BLaER1 (cell line): ENCODE results near the gene TMEM39B.
"Not testable (repeated sequence)": the region's sequence is repeated elsewhere in the genome, so short reads cannot be mapped to it uniquely, and the experiment has no call there.

Experiments
- H3K27ac ChIP-seq: shearing (Covaris generic); formaldehyde crosslinking; 2 replicates; pipeline ENCODE4 v1.8.1; 2022
- H3K27me3 ChIP-seq: shearing (Covaris generic); formaldehyde crosslinking; 2 replicates; pipeline ENCODE4 v1.8.1; 2022
- H3K36me3 ChIP-seq: shearing (Covaris generic); formaldehyde crosslinking; 2 replicates; pipeline ENCODE4 v1.8.1; 2022
- H3K4me1 ChIP-seq: shearing (Covaris generic); formaldehyde crosslinking; 2 replicates; pipeline ENCODE4 v1.8.1; 2022
- H3K4me2 ChIP-seq: shearing (Covaris generic); formaldehyde crosslinking; 2 replicates; pipeline ENCODE4 v1.8.1; 2022
- H3K4me3 ChIP-seq: shearing (Covaris generic); formaldehyde crosslinking; 2 replicates; pipeline ENCODE4 v1.8.1; 2022
- H3K9ac ChIP-seq: shearing (Covaris generic); formaldehyde crosslinking; 2 replicates; pipeline ENCODE4 v1.8.1; 2022
- H3K9me3 ChIP-seq: shearing (Covaris generic); formaldehyde crosslinking; 2 replicates; pipeline ENCODE4 v1.8.1; 2022
- H4K20me1 ChIP-seq: shearing (Covaris generic); formaldehyde crosslinking; 2 replicates; pipeline ENCODE4 v1.8.1; 2022
- Cebpa-rat ChIP-seq: shearing (Covaris generic); IDR thresholded peaks from 2 replicates; pipeline ENCODE4 v1.8.1; 2022

Gene TMEM39B

GRCh38 chr1:32066489-32066873 is 6.3 kb upstream of the TMEM39B start:
- no peak overlapping the region for H3K4me3 ChIP-seq
- no peaks in the 10 kb centered on the region for H3K27me3 ChIP-seq
- H3K4me2 ChIP-seq: peak overlapping the region; percentile 71
- peak; percentile 68 for TF ChIP-seq Cebpa-rat
- no peak overlapping the region for H3K9ac ChIP-seq
- no peaks in the 10 kb centered on the region for H3K9me3 ChIP-seq
- H3K27ac ChIP-seq: peak overlapping the region; percentile 32; the same call in 1 of the 2 replicates
- peaks cover 97% of the 10 kb centered on the region for H3K4me1 ChIP-seq
- H4K20me1 ChIP-seq: peaks cover 29% of the 10 kb centered on the region
- peaks cover 21% of the 10 kb centered on the region for H3K36me3 ChIP-seq

GRCh38 chr1:32068957-32069588 is 3.7 kb upstream of the TMEM39B start:
- Histone ChIP-seq H3K9me3 (no peaks in the 10 kb centered on the region), H3K27ac (peak overlapping the region; percentile 36; the same call in 1 of the 2 replicates), H3K36me3 (peaks cover 10% of the 10 kb centered on the region), H4K20me1 (peaks cover 17% of the 10 kb centered on the region), H3K9ac (peak overlapping the region; percentile 5; the same call in 1 of the 2 replicates), H3K4me2 (peak overlapping the region; percentile 69), H3K4me1 (peaks cover 88% of the 10 kb centered on the region), H3K27me3 (no peaks in the 10 kb centered on the region), H3K4me3 (no peak overlapping the region)
- TF ChIP-seq Cebpa-rat: no peak

GRCh38 chr1:32071758-32072621 is 749 bp upstream of the TMEM39B start:
- peak overlapping the region; percentile 90 for H3K9ac ChIP-seq
- TF ChIP-seq Cebpa-rat: no peak
- no peaks in the 10 kb centered on the region for H3K9me3 ChIP-seq
- H3K4me3 ChIP-seq: peak overlapping the region; percentile 77
- no peaks in the 10 kb centered on the region for H3K27me3 ChIP-seq
- peak overlapping the region; percentile 96 for H3K4me2 ChIP-seq
- H3K4me1 ChIP-seq: peaks cover 83% of the 10 kb centered on the region
- H3K27ac ChIP-seq: peak overlapping the region; percentile 95
- H3K36me3 ChIP-seq: peaks cover 28% of the 10 kb centered on the region
- peaks cover 34% of the 10 kb centered on the region for H4K20me1 ChIP-seq

- H3K4me3 ChIP-seq: peak overlapping the region; percentile 77
- peak overlapping the region; percentile 95 for H3K27ac ChIP-seq
- no peak for TF ChIP-seq Cebpa-rat
Observed at GRCh38 chr1:32073299-32074229, 825 bp downstream of the TMEM39B start.

GRCh38 chr1:32074841-32075240 is 2.1 kb downstream of the TMEM39B start:
- no peak for TF ChIP-seq Cebpa-rat
- peaks cover 56% of the 10 kb centered on the region for H3K36me3 ChIP-seq
- peaks cover 39% of the 10 kb centered on the region for H4K20me1 ChIP-seq
- H3K4me1 ChIP-seq: peaks cover 55% of the 10 kb centered on the region
- no peaks in the 10 kb centered on the region for H3K27me3 ChIP-seq
- no peaks in the 10 kb centered on the region for H3K9me3 ChIP-seq
- H3K4me2 ChIP-seq: 0 out of 2 replicates have a peak overlapping the region, but pooled peaks have one; percentile 76
- 0 out of 2 replicates have a peak overlapping the region, but pooled peaks have one; percentile 5 for H3K27ac ChIP-seq
- no peak overlapping the region for H3K4me3 ChIP-seq
- no peak overlapping the region for H3K9ac ChIP-seq

More at GRCh38 chr1:32073299-32074229, 825 bp downstream of the TMEM39B start:
- Histone ChIP-seq H3K4me1 (peaks cover 68% of the 10 kb centered on the region), H3K9me3 (no peaks in the 10 kb centered on the region), H3K9ac (peak overlapping the region; percentile 90; the same call in 1 of the 2 replicates), H4K20me1 (peaks cover 39% of the 10 kb centered on the region), H3K36me3 (peaks cover 43% of the 10 kb centered on the region), H3K4me2 (peak overlapping the region; percentile 76), H3K27me3 (no peaks in the 10 kb centered on the region)

- Histone ChIP-seq H3K4me1 (peaks cover 50% of the 10 kb centered on the region), H3K4me2 (no peak overlapping the region), H3K4me3 (no peak overlapping the region), H3K27me3 (no peaks in the 10 kb centered on the region), H3K9ac (no peak overlapping the region), H3K36me3 (peaks cover 75% of the 10 kb centered on the region), H3K27ac (no peak overlapping the region), H3K9me3 (no peaks in the 10 kb centered on the region), H4K20me1 (peaks cover 49% of the 10 kb centered on the region)
- TF ChIP-seq Cebpa-rat: no peak
Observed at GRCh38 chr1:32077451-32077850, 4.7 kb downstream of the TMEM39B start.

- Histone ChIP-seq H3K9ac (no peak overlapping the region), H4K20me1 (peaks cover 26% of the 10 kb centered on the region; the same call in 1 of the 2 replicates), H3K27ac (peak overlapping the region; percentile 14), H3K4me1 (peaks cover 34% of the 10 kb centered on the region), H3K4me3 (no peak overlapping the region), H3K36me3 (peaks cover 88% of the 10 kb centered on the region), H3K9me3 (no peaks in the 10 kb centered on the region), H3K27me3 (no peaks in the 10 kb centered on the region), H3K4me2 (peak overlapping the region; percentile 69)
- TF ChIP-seq Cebpa-rat: no peak
Observed at GRCh38 chr1:32082022-32082421, 9.3 kb downstream of the TMEM39B start.

GRCh38 chr1:32086381-32086780 is 13.6 kb downstream of the TMEM39B start:
- peaks cover 84% of the 10 kb centered on the region for H3K36me3 ChIP-seq

GRCh38 chr1:32091176-32091575 is 18.4 kb downstream of the TMEM39B start:
- Histone ChIP-seq H4K20me1 (no peaks in the 10 kb centered on the region; the same call in 1 of the 2 replicates), H3K4me2 (no peak overlapping the region), H3K4me3 (no peak overlapping the region), H3K9ac (no peak overlapping the region), H3K4me1 (no peaks in the 10 kb centered on the region), H3K27ac (no peak overlapping the region), H3K9me3 (no peaks in the 10 kb centered on the region), H3K36me3 (peaks cover 96% of the 10 kb centered on the region), H3K27me3 (no peaks in the 10 kb centered on the region)
- TF ChIP-seq Cebpa-rat: no peak

More at GRCh38 chr1:32086381-32086780, 13.6 kb downstream of the TMEM39B start:
- H3K4me2 ChIP-seq, H3K27me3 ChIP-seq, H3K27ac ChIP-seq, H3K4me3 ChIP-seq, H3K9me3 ChIP-seq, H3K9ac ChIP-seq: not testable (repeated sequence)
- Histone ChIP-seq H4K20me1 (peaks cover 19% of the 10 kb centered on the region; the same call in 1 of the 2 replicates), H3K4me1 (peaks cover 26% of the 10 kb centered on the region)
